GM19023 (cell line): ENCODE data around the gene TBC1D2B.
"Not testable (repeated sequence)": the region's sequence is repeated elsewhere in the genome, so short reads cannot be mapped to it uniquely, and the experiment has no call there.

ENCODE experiments used
- ATAC-seq: cut with Tn5 transposase; IDR thresholded peaks from one replicate; pipeline ENCODE4 v1.9.1; 2021; ENCODE audit warnings: mild to moderate bottlenecking, moderate library complexity; ENCODE audit not compliant: unreplicated experiment

TBC1D2B gene

GRCh38 chr15:77953926-77954325 is 123.6 kb downstream of the TBC1D2B start:
- not testable (repeated sequence) for ATAC-seq

- not testable (repeated sequence) for ATAC-seq
These were observed 124.5 kb downstream of the TBC1D2B start for GRCh38 chr15:77952928-77953446.

GRCh38 chr15:77951105-77951786 is 126.3 kb downstream of the TBC1D2B start:
- ATAC-seq = not testable (repeated sequence)

- ATAC-seq = not testable (repeated sequence)
These were observed 127.0 kb downstream of the TBC1D2B start for GRCh38 chr15:77950470-77950869.

- no peak for ATAC-seq
These were observed 131.9 kb downstream of the TBC1D2B start for GRCh38 chr15:77945566-77945965.
